GDM1 (cell line): ENCODE results near the gene ATXN7L1.

Source experiments
- DNase-seq: peaks from one replicate; lab custom pipeline; 2025; lab: John Stamatoyannopoulos, UW

ATXN7L1 gene

DNA sequence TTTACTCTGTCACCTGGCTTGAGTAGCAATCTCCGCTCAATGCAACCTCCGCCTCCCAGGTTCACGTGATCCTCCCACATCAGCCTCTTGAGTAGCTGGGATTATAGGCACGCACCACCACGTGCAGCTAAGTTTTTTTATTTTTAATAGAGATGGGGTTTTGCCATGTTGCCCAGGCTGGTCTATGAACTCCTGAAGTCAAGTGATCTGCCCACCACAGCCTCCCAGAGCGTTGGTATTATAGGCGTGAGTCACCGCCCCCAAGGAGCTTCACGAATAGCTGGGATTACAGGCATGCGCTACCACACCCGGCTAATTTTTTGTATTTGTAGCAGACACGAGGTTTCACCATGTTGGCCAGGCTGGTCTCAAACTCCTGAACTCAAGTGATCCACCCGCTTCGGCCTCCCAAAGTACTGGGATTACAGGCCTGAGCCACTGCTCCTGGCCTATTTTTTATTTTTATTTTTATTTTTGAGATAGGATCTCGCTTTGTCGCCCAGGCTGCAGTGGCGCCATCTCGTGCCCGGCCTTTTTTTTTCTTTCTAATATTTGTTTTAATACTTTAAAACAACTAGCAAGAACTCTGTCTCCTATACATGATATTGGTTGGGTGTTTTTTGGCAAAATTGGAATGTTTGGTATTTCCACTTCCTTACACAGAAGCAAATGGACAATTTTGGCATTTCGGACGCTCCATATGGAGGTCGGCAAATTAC lies 296.2 kb downstream of the ATXN7L1 start:
- no peak for DNase-seq

DNA sequence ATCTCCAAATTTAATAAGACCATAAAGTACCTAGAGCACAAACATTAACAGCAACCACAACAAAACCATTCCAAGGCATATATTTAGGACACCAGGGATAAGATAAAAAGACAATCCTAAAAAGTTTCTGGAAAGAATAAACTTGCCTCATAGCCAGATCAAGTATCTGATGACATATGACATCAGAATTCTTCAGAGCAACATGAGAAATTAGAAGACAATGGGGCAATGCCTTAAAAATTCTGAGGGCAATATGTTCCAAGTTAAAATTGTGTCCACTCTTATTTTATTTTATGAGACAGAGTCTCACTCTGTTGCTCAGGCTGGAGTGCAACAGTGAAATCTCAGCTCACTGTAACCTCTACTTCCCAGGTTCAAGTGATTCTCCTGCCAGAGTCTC lies 297.9 kb downstream of the ATXN7L1 start:
- no peak for DNase-seq

DNA sequence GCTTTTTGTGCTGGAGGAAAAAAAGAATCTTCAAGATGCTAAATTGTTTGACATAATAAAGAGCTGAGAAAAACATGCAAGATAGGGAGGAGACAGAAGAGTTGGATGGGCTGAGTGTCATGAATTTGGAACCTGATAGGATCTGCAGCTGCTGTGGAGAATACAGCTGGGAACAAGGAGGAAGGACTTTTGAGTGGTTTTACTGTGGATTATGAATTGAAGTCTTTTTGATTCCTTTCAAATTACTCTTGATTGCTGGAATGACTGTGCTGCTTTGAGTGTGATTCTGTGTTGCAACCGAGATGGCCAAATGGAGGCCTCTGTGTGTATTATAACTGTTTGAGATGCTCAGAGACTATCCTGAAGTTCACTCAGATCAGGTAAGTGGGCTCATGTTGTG lies 299.1 kb downstream of the ATXN7L1 start:
- DNase-seq, result no peak

DNA sequence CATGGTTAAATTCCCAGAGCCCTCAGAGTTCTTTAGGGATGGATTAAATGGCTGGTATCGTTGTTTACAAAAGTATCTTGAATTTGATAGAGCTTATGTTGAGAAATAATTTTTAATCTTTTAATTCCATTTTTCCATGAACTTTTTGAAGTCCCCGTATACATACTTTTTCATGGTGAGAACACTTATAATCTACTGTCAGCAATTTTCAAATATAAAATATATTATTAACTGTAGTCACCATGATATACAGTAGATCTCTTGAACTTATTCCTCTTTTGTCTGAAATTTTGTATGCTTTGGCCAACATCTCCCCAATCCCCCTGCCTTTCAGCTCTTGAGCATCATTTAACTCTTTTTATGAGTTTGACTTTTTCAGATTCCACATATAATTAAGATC lies 304.5 kb downstream of the ATXN7L1 start:
- DNase-seq, result no peak

DNA sequence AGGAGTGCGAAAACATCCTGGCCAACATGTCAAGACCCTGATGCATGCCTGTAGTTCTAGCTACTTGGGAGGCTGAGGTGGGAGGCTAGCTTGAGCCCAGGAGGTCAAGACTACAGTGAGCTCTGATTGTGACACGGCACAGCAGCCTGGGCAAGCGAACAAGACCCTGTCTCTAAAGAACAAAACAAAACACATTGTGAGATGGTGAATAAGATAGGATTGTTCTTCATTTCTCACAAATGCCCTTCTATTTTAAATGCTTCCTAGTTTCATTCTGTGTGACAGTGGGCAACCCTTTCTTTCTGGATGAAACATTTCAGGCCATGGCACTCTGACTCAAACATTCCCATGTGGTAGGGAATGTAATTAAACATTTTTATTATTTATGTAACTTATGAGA lies 308.6 kb downstream of the ATXN7L1 start:
- DNase-seq, result no peak

DNA sequence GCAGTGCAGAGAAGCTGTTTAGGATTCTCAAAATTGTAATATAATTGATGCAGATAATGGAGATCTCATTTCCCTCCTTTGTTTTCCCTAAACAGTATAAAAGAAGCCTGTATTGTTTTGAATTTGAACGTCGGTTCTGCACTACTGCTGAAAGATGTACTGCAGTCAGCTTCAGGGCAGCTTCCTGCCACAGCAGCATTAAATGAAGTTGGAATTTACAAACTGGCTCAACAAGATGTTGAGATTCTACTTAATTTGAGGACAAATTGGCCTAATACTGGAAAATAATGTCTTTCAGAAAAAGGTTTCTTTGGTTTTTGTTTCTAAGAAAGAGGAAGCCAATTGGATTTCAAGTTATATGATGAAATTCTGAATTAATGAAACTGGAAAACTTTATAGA lies 309.4 kb downstream of the ATXN7L1 start:
- no peak for DNase-seq

DNA sequence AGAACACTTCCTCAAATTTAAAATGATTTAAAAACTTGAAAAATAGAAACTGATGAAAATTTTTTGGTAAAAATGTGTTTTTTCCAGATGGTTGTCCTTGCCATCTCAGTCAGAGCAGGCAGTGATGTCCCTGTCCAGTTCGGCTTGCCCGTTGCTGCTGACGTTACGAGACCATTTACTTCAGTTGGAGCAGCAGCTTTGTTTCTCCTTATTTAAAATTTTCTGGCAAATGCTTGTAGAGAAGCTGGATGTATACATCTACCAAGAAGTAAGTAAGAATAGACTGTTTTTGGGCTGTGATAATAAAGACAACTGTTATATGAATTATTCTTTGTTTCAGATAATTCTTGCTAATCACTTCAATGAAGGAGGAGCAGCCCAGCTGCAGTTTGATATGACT lies 311.2 kb downstream of the ATXN7L1 start:
- DNase-seq, result no peak

DNA sequence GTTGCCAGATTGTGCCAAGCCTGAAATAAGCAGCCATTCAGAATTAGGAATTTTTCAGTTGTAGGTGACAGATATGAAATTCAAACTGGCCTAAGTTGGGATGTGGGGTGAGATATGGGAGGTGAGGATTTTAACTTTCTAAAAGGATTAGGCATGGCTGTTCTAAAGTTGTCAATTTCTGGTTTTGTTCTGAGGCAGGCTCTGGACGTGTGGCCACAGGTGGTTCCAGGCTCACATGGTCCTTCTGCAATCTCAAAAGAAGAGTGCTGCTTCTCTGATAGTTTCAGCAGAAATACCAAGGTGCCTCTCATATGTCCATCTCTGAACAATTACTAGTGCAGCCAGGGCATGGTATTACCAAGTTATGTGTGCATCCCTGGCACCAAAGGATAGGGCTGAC lies 316.5 kb downstream of the ATXN7L1 start:
- no peak for DNase-seq
